Body of pancreas (tissue), 4 donors: ENCODE data around the gene TMEM9.
"Not testable (repeated sequence)": the region's sequence is repeated elsewhere in the genome, so short reads cannot be mapped to it uniquely, and the experiment has no call there.

Experiments
- CTCF ChIP-seq, 7 experiments: fragments of 450-650 bp in 4 of 7; fragments of 200-600 bp in 3 of 7; sonication (generic) in 3 of 7; IDR thresholded peaks; one replicate each; pipeline ENCODE4 v1.5.1; 2016 to 2019; ENCODE audit warnings: antibody characterized with exemption in 7 of 7
- POLR2A ChIP-seq, 3 donors: fragments of 450-650 bp; IDR thresholded peaks; one replicate each; pipeline ENCODE4 v1.6.1; 2016; ENCODE audit warnings: antibody characterized with exemption in 3 of 3, mild to moderate bottlenecking in 2 of 3

GRCh38 chr1:201163036-201163435 is 8.8 kb upstream of the TMEM9 start:
- TF ChIP-seq CTCF, POLR2A (IDR thresholded peaks at IDR 0.05): not testable (repeated sequence)
